Immature natural killer cell (primary cell): ENCODE data around the gene C4orf50. TPM values are rescaled to one million over a fixed set of nuclear protein-coding genes. Genes with fewer than 3 reads are reported as not detected.

Experiments
- DNase-seq, 3 donors: peaks; one replicate each; pipeline ENCODE4 v3.0.0; 2022; ENCODE audit warnings: mixed read lengths in 1 of 3
- H3K27ac Mint-ChIP-seq, 6 donors: one replicate each; pipeline ENCODE4 v1.8.0; 2020; ENCODE audit warnings: mixed read lengths in 6 of 6, mild to moderate bottlenecking in 5 of 6, inconsistent platforms in 4 of 6, moderate library complexity in 3 of 6
- H3K27me3 Mint-ChIP-seq, 3 donors: one replicate each; pipeline ENCODE4 v1.8.0; 2020 to 2021; ENCODE audit warnings: low read depth in 3 of 3, mild to moderate bottlenecking in 3 of 3, mixed read lengths in 3 of 3, moderate library complexity in 3 of 3, inconsistent platforms in 1 of 3
- H3K36me3 Mint-ChIP-seq, 3 donors: one replicate each; pipeline ENCODE4 v1.8.0; 2020; ENCODE audit warnings: mixed read lengths in 3 of 3, inconsistent platforms in 2 of 3, mild to moderate bottlenecking in 2 of 3
- H3K4me1 Mint-ChIP-seq, 2 donors: one replicate each; pipeline ENCODE4 v1.8.0; 2020; ENCODE audit warnings: inconsistent platforms in 2 of 2, mild to moderate bottlenecking in 2 of 2, mixed read lengths in 2 of 2, moderate library complexity in 1 of 2
- H3K4me3 Mint-ChIP-seq, 5 donors: one replicate each; pipeline ENCODE4 v1.8.0; 2020; ENCODE audit warnings: mild to moderate bottlenecking in 5 of 5, mixed read lengths in 5 of 5, inconsistent platforms in 3 of 5, moderate library complexity in 3 of 5
- H3K9me3 Mint-ChIP-seq, 6 donors: one replicate each; pipeline ENCODE4 v1.8.0; 2020; ENCODE audit warnings: mild to moderate bottlenecking in 6 of 6, mixed read lengths in 6 of 6, inconsistent platforms in 4 of 6, moderate library complexity in 3 of 6
- polyA plus RNA-seq, 3 donors: library from polyadenylated mRNA; unstranded; fragments of 300-500 nt; fragmentation: Illumina TruSeq; gene quantifications; one replicate each; pipeline ENCODE4 v1.2.3, GENCODE V29; 2021

The C4orf50 gene
- polyA plus RNA-seq, 3 donors from 2014 or later = 0.04 TPM; not detected in 2

- H3K27me3 Mint-ChIP-seq = peaks cover 3 to 5% (median 3%) of the 10 kb centered on the region in 3 donors
- no peak overlapping the region for H3K27ac Mint-ChIP-seq
- H3K36me3 Mint-ChIP-seq = peaks cover 0 to 3% (median 3%) of the 10 kb centered on the region in 3 donors
- H3K9me3 Mint-ChIP-seq = no peaks in the 10 kb centered on the region
- H3K4me1 Mint-ChIP-seq = no peaks in the 10 kb centered on the region
- no peak overlapping the region for H3K4me3 Mint-ChIP-seq
- DNase-seq = no peak
Measured at GRCh38 chr4:6033381-6033780, 15.2 kb upstream of the C4orf50 start.

- DNase-seq = no peak
- Mint-ChIP-seq H3K4me1 (no peaks in the 10 kb centered on the region), H3K36me3 (peaks cover 0 to 3% (median 3%) of the 10 kb centered on the region in 3 donors), H3K27me3 (peaks cover 3 to 5% (median 3%) of the 10 kb centered on the region in 3 donors), H3K9me3 (no peaks in the 10 kb centered on the region), H3K4me3 (no peak overlapping the region), H3K27ac (no peak overlapping the region)
Measured at GRCh38 chr4:6032249-6033244, 14.3 kb upstream of the C4orf50 start.

- Mint-ChIP-seq H3K4me3 (no peak overlapping the region), H3K27me3 (peaks cover 3 to 5% (median 3%) of the 10 kb centered on the region in 3 donors), H3K4me1 (no peaks in the 10 kb centered on the region), H3K9me3 (no peaks in the 10 kb centered on the region), H3K27ac (no peak overlapping the region), H3K36me3 (peaks cover 0 to 3% (median 3%) of the 10 kb centered on the region in 3 donors)
- no peak for DNase-seq
Measured at GRCh38 chr4:6031846-6032245, 13.6 kb upstream of the C4orf50 start.

- Mint-ChIP-seq H3K9me3 (no peaks in the 10 kb centered on the region), H3K4me1 (no peaks in the 10 kb centered on the region), H3K27ac (no peak overlapping the region), H3K27me3 (peaks cover 3 to 5% (median 3%) of the 10 kb centered on the region in 3 donors), H3K36me3 (peaks cover 0 to 3% (median 3%) of the 10 kb centered on the region in 3 donors), H3K4me3 (no peak overlapping the region)
- DNase-seq = no peak
Measured at GRCh38 chr4:6030679-6031078, 12.4 kb upstream of the C4orf50 start.

GRCh38 chr4:6029254-6029653, 11.0 kb upstream of the C4orf50 start:
- H3K4me1 Mint-ChIP-seq = no peaks in the 10 kb centered on the region

GRCh38 chr4:6028168-6028567, 9.9 kb upstream of the C4orf50 start:
- no peak overlapping the region for H3K4me3 Mint-ChIP-seq
- H3K9me3 Mint-ChIP-seq = no peaks in the 10 kb centered on the region
- H3K4me1 Mint-ChIP-seq = no peaks in the 10 kb centered on the region
- no peak overlapping the region for H3K27ac Mint-ChIP-seq
- no peak for DNase-seq
- peaks cover 0 to 5% (median 1%) of the 10 kb centered on the region in 3 donors for H3K36me3 Mint-ChIP-seq
- H3K27me3 Mint-ChIP-seq = peaks cover 3 to 5% (median 3%) of the 10 kb centered on the region in 3 donors

More at GRCh38 chr4:6029254-6029653, 11.0 kb upstream of the C4orf50 start:
- H3K4me3 Mint-ChIP-seq = no peak overlapping the region
- peaks cover 0 to 5% (median 3%) of the 10 kb centered on the region in 3 donors for H3K27me3 Mint-ChIP-seq
- H3K36me3 Mint-ChIP-seq = peaks cover 0 to 3% (median 3%) of the 10 kb centered on the region in 3 donors
- H3K9me3 Mint-ChIP-seq = no peaks in the 10 kb centered on the region
- no peak for DNase-seq
- H3K27ac Mint-ChIP-seq = no peak overlapping the region

DNA sequence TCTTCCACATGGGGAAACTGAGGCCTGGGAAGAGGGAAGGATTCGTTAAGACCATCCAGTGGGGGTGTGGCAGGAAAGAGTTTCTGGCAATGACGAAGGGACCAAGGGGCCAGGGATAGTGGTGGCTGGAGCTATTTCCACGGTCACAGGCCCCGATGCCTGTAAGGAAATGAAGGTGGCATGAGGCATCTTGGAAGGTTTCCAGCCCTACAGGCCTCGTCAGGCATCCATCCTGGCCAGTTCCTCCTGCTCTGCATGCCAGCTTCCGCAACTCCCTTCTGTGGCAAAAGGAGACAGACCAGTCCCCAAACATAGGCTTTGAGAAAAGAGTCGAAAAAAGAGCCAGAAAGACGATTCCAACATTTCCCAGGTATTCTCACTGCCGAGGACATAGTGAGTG, 9.2 kb upstream of the C4orf50 start:
- no peak overlapping the region for H3K27ac Mint-ChIP-seq
- H3K4me1 Mint-ChIP-seq = no peaks in the 10 kb centered on the region
- no peak for DNase-seq
- no peaks in the 10 kb centered on the region for H3K9me3 Mint-ChIP-seq
- peaks cover 0 to 5% (median 0%) of the 10 kb centered on the region in 3 donors for H3K36me3 Mint-ChIP-seq
- H3K4me3 Mint-ChIP-seq = no peak overlapping the region
- H3K27me3 Mint-ChIP-seq = peaks cover 3% of the 10 kb centered on the region in 3 donors

DNA sequence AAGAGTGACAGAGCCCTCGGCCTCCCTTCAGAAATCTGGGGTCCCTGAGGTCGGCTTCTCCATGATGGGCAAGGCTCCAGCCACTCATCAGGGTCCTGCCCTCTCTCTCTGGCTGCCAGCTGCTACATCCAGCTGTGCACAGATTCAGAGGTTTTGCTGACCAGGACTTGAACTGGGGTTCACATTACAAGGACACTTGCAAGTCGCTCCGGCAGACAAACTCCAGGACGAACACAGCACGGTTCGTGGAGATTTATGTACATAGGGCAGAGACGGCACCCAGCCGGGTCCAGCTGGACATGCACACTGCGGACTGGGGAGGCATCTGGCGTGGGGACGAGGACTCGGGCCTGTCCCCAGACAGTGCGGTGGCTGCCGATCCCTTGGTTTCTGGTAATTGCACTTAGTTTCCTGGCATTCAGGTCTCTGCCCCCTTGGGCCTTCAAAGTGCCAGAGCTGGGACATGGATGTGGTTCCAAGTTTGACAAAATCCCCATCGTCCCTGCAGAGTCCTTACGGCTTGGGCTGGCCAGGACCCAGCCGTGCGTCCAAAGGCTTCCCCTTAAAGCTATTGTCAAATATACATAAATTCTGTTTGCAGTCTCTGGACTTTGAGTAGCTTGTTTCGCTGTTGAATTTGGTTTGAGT, 6.2 kb upstream of the C4orf50 start:
- no peak overlapping the region for H3K4me3 Mint-ChIP-seq
- peaks cover 0 to 5% (median 0%) of the 10 kb centered on the region in 3 donors for H3K36me3 Mint-ChIP-seq
- no peaks in the 10 kb centered on the region for H3K9me3 Mint-ChIP-seq
- no peaks in the 10 kb centered on the region for H3K4me1 Mint-ChIP-seq
- peaks cover 3% of the 10 kb centered on the region in 3 donors for H3K27me3 Mint-ChIP-seq
- no peak for DNase-seq
- H3K27ac Mint-ChIP-seq = no peak overlapping the region

- no peak for DNase-seq
- H3K4me3 Mint-ChIP-seq = no peak overlapping the region
- H3K27ac Mint-ChIP-seq = peak overlapping the region in 1 of 6 donors; percentile 55
- H3K9me3 Mint-ChIP-seq = no peaks in the 10 kb centered on the region
- no peaks in the 10 kb centered on the region for H3K4me1 Mint-ChIP-seq
- H3K36me3 Mint-ChIP-seq = peaks cover 0 to 3% (median 0%) of the 10 kb centered on the region in 3 donors
- peaks cover 0 to 3% (median 3%) of the 10 kb centered on the region in 3 donors for H3K27me3 Mint-ChIP-seq
Measured at GRCh38 chr4:6023731-6024130, 5.5 kb upstream of the C4orf50 start.

DNA sequence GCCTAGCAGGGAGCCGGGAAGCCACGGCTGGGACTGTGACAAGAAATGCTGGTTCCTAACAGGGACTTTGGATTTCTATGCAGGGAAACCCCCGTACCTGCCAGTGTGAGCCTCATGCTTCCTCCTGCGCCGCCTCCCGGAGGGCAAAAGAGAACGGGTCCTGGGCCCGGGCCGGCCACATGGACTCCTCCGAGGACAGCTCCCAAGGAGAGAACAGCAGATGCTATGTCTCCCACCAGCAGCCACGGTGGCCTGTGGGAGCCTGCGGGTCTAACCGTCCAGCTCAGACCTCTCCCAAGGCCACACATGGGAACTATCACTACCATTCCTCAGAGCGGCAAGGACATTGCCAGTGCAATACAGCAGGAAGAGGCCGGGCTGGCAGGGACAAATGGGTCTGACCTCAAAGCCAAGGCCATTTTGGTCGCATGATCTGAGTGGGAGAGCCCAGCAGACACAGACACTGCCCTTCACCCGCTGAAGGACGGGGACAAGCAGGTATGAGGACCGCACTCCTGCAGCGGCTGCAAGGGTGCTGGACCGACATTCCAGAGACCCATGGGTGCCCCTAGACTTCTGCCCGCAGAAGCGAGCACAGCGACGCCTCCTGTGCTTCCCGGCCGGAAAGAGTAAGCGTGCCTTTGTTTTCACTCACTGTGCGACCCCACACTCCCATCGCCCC, 4.5 kb upstream of the C4orf50 start:
- H3K27ac Mint-ChIP-seq = no peak overlapping the region
- H3K36me3 Mint-ChIP-seq = peaks cover 0 to 3% (median 0%) of the 10 kb centered on the region in 3 donors
- H3K4me3 Mint-ChIP-seq = no peak overlapping the region
- H3K9me3 Mint-ChIP-seq = no peaks in the 10 kb centered on the region
- H3K27me3 Mint-ChIP-seq = peaks cover 0 to 3% (median 0%) of the 10 kb centered on the region in 3 donors
- no peak for DNase-seq
- H3K4me1 Mint-ChIP-seq = no peaks in the 10 kb centered on the region

- Mint-ChIP-seq H3K4me3 (no peak overlapping the region), H3K27me3 (peaks cover 0 to 3% (median 0%) of the 10 kb centered on the region in 3 donors), H3K36me3 (peaks cover 0 to 3% (median 0%) of the 10 kb centered on the region in 3 donors), H3K27ac (no peak overlapping the region), H3K9me3 (no peaks in the 10 kb centered on the region), H3K4me1 (no peaks in the 10 kb centered on the region)
- no peak for DNase-seq
Measured at GRCh38 chr4:6021831-6022606, 3.8 kb upstream of the C4orf50 start.

- Mint-ChIP-seq H3K36me3 (peaks cover 0 to 3% (median 0%) of the 10 kb centered on the region in 3 donors), H3K4me3 (no peak overlapping the region), H3K4me1 (no peaks in the 10 kb centered on the region), H3K9me3 (no peaks in the 10 kb centered on the region), H3K27me3 (peaks cover 0 to 3% (median 2%) of the 10 kb centered on the region in 3 donors), H3K27ac (no peak overlapping the region)
- DNase-seq = no peak
Measured at GRCh38 chr4:6020613-6021012, 2.4 kb upstream of the C4orf50 start.
